ENCODE measurements around the gene HIRIP3.

- TF ChIP-seq CTCF (IDR thresholded peaks at IDR 0.05) (no peak), ESRRA (CRISPR knock-in tag; IDR thresholded peaks at IDR 0.05; ENCODE audit: borderline replicate concordance) (no peak), ETV6 (CRISPR knock-in tag; IDR thresholded peaks at IDR 0.05) (no peak), SP1 (CRISPR knock-in tag; conservative IDR thresholded peaks at IDR 0.05) (no peak), MXD4 (CRISPR knock-in tag; IDR thresholded peaks at IDR 0.05; ENCODE audit: borderline replicate concordance) (no peak), ZNF423 (CRISPR knock-in tag; IDR thresholded peaks at IDR 0.05) (no peak), PRRX2 (CRISPR knock-in tag; IDR thresholded peaks at IDR 0.05) (no peak)
- TF ChIP-seq, protein P1, sequence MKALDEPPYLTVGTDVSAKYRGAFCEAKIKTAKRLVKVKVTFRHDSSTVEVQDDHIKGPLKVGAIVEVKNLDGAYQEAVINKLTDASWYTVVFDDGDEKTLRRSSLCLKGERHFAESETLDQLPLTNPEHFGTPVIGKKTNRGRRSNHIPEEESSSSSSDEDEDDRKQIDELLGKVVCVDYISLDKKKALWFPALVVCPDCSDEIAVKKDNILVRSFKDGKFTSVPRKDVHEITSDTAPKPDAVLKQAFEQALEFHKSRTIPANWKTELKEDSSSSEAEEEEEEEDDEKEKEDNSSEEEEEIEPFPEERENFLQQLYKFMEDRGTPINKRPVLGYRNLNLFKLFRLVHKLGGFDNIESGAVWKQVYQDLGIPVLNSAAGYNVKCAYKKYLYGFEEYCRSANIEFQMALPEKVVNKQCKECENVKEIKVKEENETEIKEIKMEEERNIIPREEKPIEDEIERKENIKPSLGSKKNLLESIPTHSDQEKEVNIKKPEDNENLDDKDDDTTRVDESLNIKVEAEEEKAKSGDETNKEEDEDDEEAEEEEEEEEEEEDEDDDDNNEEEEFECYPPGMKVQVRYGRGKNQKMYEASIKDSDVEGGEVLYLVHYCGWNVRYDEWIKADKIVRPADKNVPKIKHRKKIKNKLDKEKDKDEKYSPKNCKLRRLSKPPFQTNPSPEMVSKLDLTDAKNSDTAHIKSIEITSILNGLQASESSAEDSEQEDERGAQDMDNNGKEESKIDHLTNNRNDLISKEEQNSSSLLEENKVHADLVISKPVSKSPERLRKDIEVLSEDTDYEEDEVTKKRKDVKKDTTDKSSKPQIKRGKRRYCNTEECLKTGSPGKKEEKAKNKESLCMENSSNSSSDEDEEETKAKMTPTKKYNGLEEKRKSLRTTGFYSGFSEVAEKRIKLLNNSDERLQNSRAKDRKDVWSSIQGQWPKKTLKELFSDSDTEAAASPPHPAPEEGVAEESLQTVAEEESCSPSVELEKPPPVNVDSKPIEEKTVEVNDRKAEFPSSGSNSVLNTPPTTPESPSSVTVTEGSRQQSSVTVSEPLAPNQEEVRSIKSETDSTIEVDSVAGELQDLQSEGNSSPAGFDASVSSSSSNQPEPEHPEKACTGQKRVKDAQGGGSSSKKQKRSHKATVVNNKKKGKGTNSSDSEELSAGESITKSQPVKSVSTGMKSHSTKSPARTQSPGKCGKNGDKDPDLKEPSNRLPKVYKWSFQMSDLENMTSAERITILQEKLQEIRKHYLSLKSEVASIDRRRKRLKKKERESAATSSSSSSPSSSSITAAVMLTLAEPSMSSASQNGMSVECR (CRISPR knock-in tag; IDR thresholded peaks at IDR 0.05; ENCODE audit: borderline replicate concordance): no peak
Observed at GRCh38 chr16:29985271-29985811, 10.1 kb downstream of the HIRIP3 start.

Measured in WTC11 (cell line).